ENCODE data around the gene RPS6KA2. TPM values are rescaled to one million over a fixed set of nuclear protein-coding genes. Genes with fewer than 3 reads are reported as not detected.

The RPS6KA2 gene
- total RNA-seq, 1 experiment from 2014 or later = 12.3 TPM

DNA sequence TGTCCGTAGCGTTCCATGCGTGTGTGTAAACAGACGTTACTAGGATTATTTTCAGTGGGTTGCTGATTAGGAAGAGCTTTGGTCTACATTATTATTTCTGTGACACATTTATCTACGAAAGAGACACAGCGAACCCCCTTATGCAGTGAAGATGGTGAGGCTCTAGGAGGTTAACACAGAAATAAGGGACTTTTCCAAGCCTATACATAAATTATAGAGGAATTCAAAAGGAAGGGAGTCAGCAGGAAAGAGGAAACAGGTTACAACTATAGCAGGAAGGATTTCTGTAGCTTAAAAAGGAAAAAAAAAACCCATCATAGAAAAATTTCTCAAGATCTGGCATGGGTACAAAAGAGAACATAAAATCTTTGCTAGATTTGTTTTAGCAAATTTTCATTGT, 12.9 kb upstream of the RPS6KA2 start:
- Mint-ChIP-seq H3K36me3 (ENCODE audit: insufficient read depth in 1 of 3, low read depth in 3 of 3) (no peaks in the 10 kb centered on the region), H3K4me3 (no peak overlapping the region), H3K27ac (no peak overlapping the region), H3K27me3 (ENCODE audit: low read depth) (peaks cover 14% of the 10 kb centered on the region), H3K4me1 (peaks cover 16 to 23% of the 10 kb centered on the region in 2 experiments), H3K9me3 (no peaks in the 10 kb centered on the region)
- Histone ChIP-seq H3K23me2 (ENCODE audit: insufficient read length, low read depth, low read length, poor library complexity, severe bottlenecking) (no peaks in the 10 kb centered on the region), H2BK15ac (ENCODE audit: low read depth, low read length) (no peak overlapping the region), H4K5ac (ENCODE audit: insufficient read length, low read depth, low read length) (no peak overlapping the region), H2BK20ac (ENCODE audit: low read depth, low read length, poor library complexity, severe bottlenecking) (no peak overlapping the region), H2BK5ac (ENCODE audit: insufficient read length, low read length) (no peak overlapping the region), H3K27ac (ENCODE audit: insufficient read length, low read depth, low read length) (no peak overlapping the region), H3K14ac (ENCODE audit: insufficient read depth, low read length) (no peak overlapping the region), H2AK5ac (ENCODE audit: insufficient read length, low read length) (no peak overlapping the region), H3K4ac (ENCODE audit: low read depth, low read length) (no peak overlapping the region), H4K20me1 (ENCODE audit: control insufficient read depth, insufficient read depth, insufficient read length) (no peaks in the 10 kb centered on the region), H3K27me3 (ENCODE audit: insufficient read depth, low read length) (no peaks in the 10 kb centered on the region), H3K18ac (ENCODE audit: insufficient read length, low read depth, low read length) (no peak overlapping the region), H2BK120ac (ENCODE audit: low read depth, low read length, poor library complexity, severe bottlenecking) (no peak overlapping the region), H3K23ac (ENCODE audit: insufficient read length, low read depth, low read length) (no peak overlapping the region), H3T11ph (ENCODE audit: low read length) (no peak overlapping the region), H3K79me2 (ENCODE audit: insufficient read depth, low read length) (no peaks in the 10 kb centered on the region), H4K91ac (ENCODE audit: insufficient read length, low read depth, low read length) (no peak overlapping the region), H3K9me3 (ENCODE audit: control insufficient read depth, low read depth, low read length) (no peaks in the 10 kb centered on the region), H3K4me2 (ENCODE audit: insufficient read depth, insufficient read length, low read length) (no peak overlapping the region), H2BK12ac (ENCODE audit: insufficient read length, low read depth, low read length) (no peak overlapping the region), H4K8ac (replicated peaks; ENCODE audit: insufficient read length, low read depth, low read length) (no peak overlapping the region), H3K4me1 (ENCODE audit: insufficient read depth, low read length) (no peaks in the 10 kb centered on the region), H3K56ac (ENCODE audit: insufficient read length, low read depth, low read length) (no peak overlapping the region), H2AFZ (ENCODE audit: low read length) (no peak overlapping the region), H3K9ac (ENCODE audit: extremely low read depth, insufficient read length, low read length) (no peak overlapping the region), H3K79me1 (ENCODE audit: insufficient read depth, low read depth, low read length, poor library complexity, severe bottlenecking) (no peaks in the 10 kb centered on the region)
- no peak for DNase-seq
- WGBS (ENCODE audit: extremely low coverage, insufficient read length, low lambda C conversion rate) = no CpG with 5 or more reads among the region's 6 CpGs
- TF ChIP-seq, protein P1, sequence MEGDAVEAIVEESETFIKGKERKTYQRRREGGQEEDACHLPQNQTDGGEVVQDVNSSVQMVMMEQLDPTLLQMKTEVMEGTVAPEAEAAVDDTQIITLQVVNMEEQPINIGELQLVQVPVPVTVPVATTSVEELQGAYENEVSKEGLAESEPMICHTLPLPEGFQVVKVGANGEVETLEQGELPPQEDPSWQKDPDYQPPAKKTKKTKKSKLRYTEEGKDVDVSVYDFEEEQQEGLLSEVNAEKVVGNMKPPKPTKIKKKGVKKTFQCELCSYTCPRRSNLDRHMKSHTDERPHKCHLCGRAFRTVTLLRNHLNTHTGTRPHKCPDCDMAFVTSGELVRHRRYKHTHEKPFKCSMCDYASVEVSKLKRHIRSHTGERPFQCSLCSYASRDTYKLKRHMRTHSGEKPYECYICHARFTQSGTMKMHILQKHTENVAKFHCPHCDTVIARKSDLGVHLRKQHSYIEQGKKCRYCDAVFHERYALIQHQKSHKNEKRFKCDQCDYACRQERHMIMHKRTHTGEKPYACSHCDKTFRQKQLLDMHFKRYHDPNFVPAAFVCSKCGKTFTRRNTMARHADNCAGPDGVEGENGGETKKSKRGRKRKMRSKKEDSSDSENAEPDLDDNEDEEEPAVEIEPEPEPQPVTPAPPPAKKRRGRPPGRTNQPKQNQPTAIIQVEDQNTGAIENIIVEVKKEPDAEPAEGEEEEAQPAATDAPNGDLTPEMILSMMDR (conservative IDR thresholded peaks at IDR 0.05) = no peak
